Heart right ventricle (tissue), 16 donors: ENCODE measurements around the gene MMP11. TPM values are rescaled to one million over a fixed set of nuclear protein-coding genes. Genes with fewer than 3 reads are reported as not detected.
A peak's percentile ranks its signal among the peaks of the same experiment; 100 is the strongest.

Experiments used
- ATAC-seq, 8 donors: fragments of 200-7000 bp; cut with Tn5 transposase; one replicate each; pipeline ENCODE4 v1.9.1; 2020; ENCODE audit warnings: mild to moderate bottlenecking in 8 of 8, moderate library complexity in 8 of 8, moderate number of reproducible peaks in 1 of 8
- DNase-seq, 2 donors: peaks; one replicate each; pipeline ENCODE4 v3.0.0-alpha.2; 2020
- H3K27ac ChIP-seq, 10 donors: fragments of 200-600 bp; sonication (generic) in 2 of 10; one replicate each; pipeline versions ENCODE4 v1.5.0 to v1.8.0; 2020 to 2022; ENCODE audit warnings: mild to moderate bottlenecking in 3 of 10
- H3K27me3 ChIP-seq, 7 donors: fragments of 200-600 bp; one replicate each; pipeline ENCODE4 v1.8.0; 2021 to 2022; ENCODE audit warnings: mild to moderate bottlenecking in 2 of 7
- H3K36me3 ChIP-seq, 9 donors: fragments of 200-600 bp; sonication (generic) in 1 of 9; one replicate each; pipeline versions ENCODE4 v1.5.0 to v1.8.0; 2020 to 2022; ENCODE audit warnings: mild to moderate bottlenecking in 2 of 9
- H3K4me1 ChIP-seq, 9 donors: fragments of 200-600 bp; sonication (generic) in 1 of 9; one replicate each; pipeline versions ENCODE4 v1.5.0 to v1.8.0; 2020 to 2022; ENCODE audit warnings: mild to moderate bottlenecking in 4 of 9
- H3K4me3 ChIP-seq, 10 donors: fragments of 200-600 bp; sonication (generic) in 2 of 10; one replicate each; pipeline versions ENCODE4 v1.5.0 to v1.8.0; 2020 to 2022; ENCODE audit warnings: mild to moderate bottlenecking in 7 of 10, moderate library complexity in 2 of 10
- H3K9me3 ChIP-seq, 11 donors: fragments of 200-600 bp in 10 of 11; sonication (generic) in 2 of 11; one replicate each; pipeline versions ENCODE4 v1.5.0 to v1.8.0; 2013 to 2022; ENCODE audit warnings: mild to moderate bottlenecking in 2 of 11, control low read depth in 1 of 11, moderate library complexity in 1 of 11
- WGBS, 2 donors: extraction: QIAGEN DNeasy Blood & Tissue Kit; methylation state at CpG; one replicate each; pipeline ENCODE4 v1.1.7; 2013; ENCODE audit warnings: inconsistent platforms in 1 of 2; 5-methylcytosine and 5-hydroxymethylcytosine counted together
- intact Hi-C, 10 donors: fragments of 100-400 bp; cut with DNase I; formaldehyde crosslinking; loops; one replicate each; pipeline versions ENCODE4 v1.11.1 to v1.14.2; 2022
- polyA plus RNA-seq, 2 donors: library from polyadenylated mRNA; stranded (reverse); fragments of 200-250 nt; gene quantifications; one replicate each; pipeline ENCODE4 v1.2.3, GENCODE V29; 2013
- total RNA-seq, 10 donors: library from RNA; stranded (reverse); fragmentation: NEBNext Ultra II Directional in 3 of 10; extraction: Animal tissue kit (Norgen Biotek cat#: 25700) in 3 of 10; gene quantifications; one replicate each; pipeline versions ENCODE4 v1.2.1 to v1.2.4, GENCODE V29; 2021 to 2023
- TF ChIP-seq, protein P1 (sequence below), 9 donors: fragments of 200-600 bp; sonication (generic) in 2 of 9; IDR thresholded peaks; one replicate each; pipeline versions ENCODE4 v1.5.0 to v1.8.0; 2021 to 2022; ENCODE audit warnings: antibody characterized with exemption in 9 of 9, mild to moderate bottlenecking in 5 of 9, moderate library complexity in 1 of 9
- donor health status: Arrhythmogenic right ventricular cardiomyopathy.
- donor health status: ischemic (EF 13 %, LVEDD 7.1; RV severe dilation, severe dysfunction).
- donor health status: healthy with polysubstance abuse.
- donor health status: DM: no; HTN: yes; CAD: no.
- donor health status: DM: no; HTN: no; CAD: no.
- donor health status: ischemic (EF 25% LVEDD 6.9; RV normal size, moderate dysfunction).
- donor health status: ischemic (EF 25% LVEDD 5.7; RV mildly dilated, moderate dysfunction).
- donor health status: healthy.
- donor health status: DM: yes; HTN: yes; CAD: no.
- donor health status: Ischemic cardiomyopathy.
- donor health status: ischemic (EF 35%, LVEDD 5.7; RV mildly dilated, moderate dysfunction).
- donor health status: nonischemic (EF 11% LVEDD 7.7; RV severe dilation, severe dysfunction).
- donor health status: DM: yes; HTN: yes; CAD: no.
- donor health status: PGD.
- donor health status: ischemic (EF 29% LVEDD 5.4; RV normal size, mild dysfunction).
- donor health status: nonischemic (EF 23%, LVEDD 6.1; RV moderate dilation, normal function).

Gene MMP11
- total and polyA plus RNA-seq, 12 donors: 3.5 to 23.4 (median 7.9) TPM

DNA sequence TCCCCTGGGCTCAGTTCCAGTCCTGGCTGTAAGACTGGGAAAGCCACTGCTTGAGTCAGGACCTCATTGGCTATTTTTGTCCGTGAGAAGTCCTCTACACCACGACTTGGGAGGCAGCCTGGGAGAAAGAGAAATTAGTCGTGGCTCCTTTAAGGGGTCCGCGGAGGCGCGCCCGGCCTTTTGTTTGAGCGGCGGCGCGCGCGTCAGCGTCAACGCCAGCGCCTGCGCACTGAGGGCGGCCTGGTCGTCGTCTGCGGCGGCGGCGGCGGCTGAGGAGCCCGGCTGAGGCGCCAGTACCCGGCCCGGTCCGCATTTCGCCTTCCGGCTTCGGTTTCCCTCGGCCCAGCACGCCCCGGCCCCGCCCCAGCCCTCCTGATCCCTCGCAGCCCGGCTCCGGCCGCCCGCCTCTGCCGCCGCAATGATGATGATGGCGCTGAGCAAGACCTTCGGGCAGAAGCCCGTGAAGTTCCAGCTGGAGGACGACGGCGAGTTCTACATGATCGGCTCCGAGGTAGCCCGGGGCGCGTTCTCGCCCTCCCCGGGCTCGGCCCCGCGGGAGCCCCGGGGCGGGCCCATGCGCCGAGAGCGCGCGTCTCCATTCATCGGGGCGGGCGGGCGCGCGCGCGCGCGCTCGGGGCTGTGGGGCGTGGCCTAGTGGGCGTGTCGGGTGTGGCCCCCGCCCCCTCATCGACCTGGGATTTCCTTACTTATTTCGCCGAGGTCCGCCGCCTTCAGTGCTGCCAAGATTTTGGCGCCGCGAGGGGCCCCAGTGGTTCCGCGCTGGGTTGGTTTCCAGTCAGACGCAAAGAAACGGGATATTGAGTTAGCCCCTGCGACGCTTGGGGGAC lies 14.3 kb downstream of the MMP11 start, which contains the start of gene SMARCB1:
SMARCB1 (plus strand) TSS at position 215 of the 848 bp plus-strand sequence; CDS start at position 419, 204 bp downstream.
- H3K36me3 ChIP-seq: peaks cover 0 to 32% (median 0%) of the 10 kb centered on the region in 9 donors
- peak within 1 kb of the TSS; percentile 70 to 96 (median 88) for H3K4me3 ChIP-seq
- H3K27me3 ChIP-seq: no peaks in the 10 kb centered on the region
- DNase-seq (peak; percentile 92 to 93), ATAC-seq (peak; percentile 90 to 97 (median 95))
- H3K9me3 ChIP-seq: no peaks in the 10 kb centered on the region
- peaks cover 14 to 59% (median 46%) of the 10 kb centered on the region in 9 donors for H3K4me1 ChIP-seq
- TF ChIP-seq, protein P1, sequence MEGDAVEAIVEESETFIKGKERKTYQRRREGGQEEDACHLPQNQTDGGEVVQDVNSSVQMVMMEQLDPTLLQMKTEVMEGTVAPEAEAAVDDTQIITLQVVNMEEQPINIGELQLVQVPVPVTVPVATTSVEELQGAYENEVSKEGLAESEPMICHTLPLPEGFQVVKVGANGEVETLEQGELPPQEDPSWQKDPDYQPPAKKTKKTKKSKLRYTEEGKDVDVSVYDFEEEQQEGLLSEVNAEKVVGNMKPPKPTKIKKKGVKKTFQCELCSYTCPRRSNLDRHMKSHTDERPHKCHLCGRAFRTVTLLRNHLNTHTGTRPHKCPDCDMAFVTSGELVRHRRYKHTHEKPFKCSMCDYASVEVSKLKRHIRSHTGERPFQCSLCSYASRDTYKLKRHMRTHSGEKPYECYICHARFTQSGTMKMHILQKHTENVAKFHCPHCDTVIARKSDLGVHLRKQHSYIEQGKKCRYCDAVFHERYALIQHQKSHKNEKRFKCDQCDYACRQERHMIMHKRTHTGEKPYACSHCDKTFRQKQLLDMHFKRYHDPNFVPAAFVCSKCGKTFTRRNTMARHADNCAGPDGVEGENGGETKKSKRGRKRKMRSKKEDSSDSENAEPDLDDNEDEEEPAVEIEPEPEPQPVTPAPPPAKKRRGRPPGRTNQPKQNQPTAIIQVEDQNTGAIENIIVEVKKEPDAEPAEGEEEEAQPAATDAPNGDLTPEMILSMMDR (IDR thresholded peaks at IDR 0.05): peak in 1 of 9 donors; percentile 8
- 0% methylated on average over 90 to 97 of the region's 97 CpGs for WGBS, 2 donors
- intact Hi-C loops: loop anchor here in 2 of 10 donors (5.0 kb wide), 2 partner anchors 40 to 55 kb away; no protein-coding TSS in a partner anchor
- peak within 1 kb of the TSS; percentile 98 to 100 (median 100) for H3K27ac ChIP-seq

DNA sequence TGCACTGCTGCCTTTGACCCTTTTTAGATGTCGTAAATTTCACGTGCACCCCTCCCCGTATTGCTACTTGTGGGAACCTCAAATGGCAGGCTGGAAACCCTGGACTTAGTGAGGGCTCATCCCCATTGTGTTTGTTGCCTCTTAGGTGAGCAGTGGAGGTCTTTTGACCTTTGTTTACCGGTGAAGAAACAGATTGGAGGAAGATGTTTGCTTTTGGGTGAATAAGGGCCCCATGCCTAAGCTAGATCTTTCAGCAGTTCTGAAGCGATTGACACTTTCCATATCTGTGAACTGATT lies 14.9 kb downstream of the MMP11 start:
- H3K4me3 ChIP-seq: peak overlapping the region; percentile 70 to 96 (median 88)
- intact Hi-C loops: loop anchor here in 2 of 10 donors (5.0 kb wide), 2 partner anchors 40 to 55 kb away; no protein-coding TSS in a partner anchor
- no peak for DNase-seq
- H3K27ac ChIP-seq: peak overlapping the region in 9 of 10 donors; percentile 98 to 100 (median 100)
- H3K9me3 ChIP-seq: no peaks in the 10 kb centered on the region
- WGBS, 2 donors: 2 to 3% methylated on average over 5 of the region's 5 CpGs
- no peak for ATAC-seq
- peaks cover 0 to 38% (median 0%) of the 10 kb centered on the region in 9 donors for H3K36me3 ChIP-seq
- peaks cover 14 to 63% (median 46%) of the 10 kb centered on the region in 9 donors for H3K4me1 ChIP-seq
- H3K27me3 ChIP-seq: no peaks in the 10 kb centered on the region
- TF ChIP-seq, protein P1 (IDR thresholded peaks at IDR 0.05): no peak

DNA sequence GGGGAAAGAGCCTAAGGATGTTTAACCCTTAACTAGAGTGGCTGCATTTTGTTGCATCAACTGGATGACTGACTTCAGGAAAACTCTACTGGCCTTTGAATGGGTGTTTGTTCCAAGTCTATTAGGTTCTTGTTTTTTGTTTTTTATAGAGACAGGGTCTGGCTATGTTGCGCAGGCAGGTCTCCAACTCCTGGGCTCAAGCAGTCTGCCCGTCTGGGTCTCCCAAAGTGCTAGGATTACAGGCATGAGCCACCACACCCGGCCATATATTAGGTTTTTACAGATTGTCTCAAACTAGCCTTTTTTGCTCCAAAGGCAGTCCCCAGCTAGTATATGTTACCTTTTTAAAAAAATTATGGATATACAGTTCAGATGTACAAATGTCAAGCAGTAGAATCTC lies 15.3 kb downstream of the MMP11 start:
- H3K27ac ChIP-seq: peak overlapping the region in 7 of 10 donors; percentile 99 to 100 (median 100)
- intact Hi-C loops: loop anchor here in 3 of 10 donors (2.0 to 5.0 kb wide), 3 partner anchors 19 to 54 kb away; no protein-coding TSS in a partner anchor
- 48 to 52% methylated on average over 3 of the region's 3 CpGs for WGBS, 2 donors

GRCh38 chr22:23789121-23789520 lies 16.5 kb downstream of the MMP11 start:
- peaks cover 14 to 63% (median 46%) of the 10 kb centered on the region in 9 donors for H3K4me1 ChIP-seq
- no peak for DNase-seq

More for the DNA sequence above, 15.3 kb downstream of the MMP11 start:
- H3K4me3 ChIP-seq: peak overlapping the region; percentile 70 to 96 (median 88)
- H3K4me1 ChIP-seq: peaks cover 14 to 63% (median 46%) of the 10 kb centered on the region in 9 donors
- ATAC-seq: no peak
- TF ChIP-seq, protein P1 (IDR thresholded peaks at IDR 0.05): no peak
- peaks cover 0 to 41% (median 0%) of the 10 kb centered on the region in 9 donors for H3K36me3 ChIP-seq
- no peaks in the 10 kb centered on the region for H3K9me3 ChIP-seq
- no peaks in the 10 kb centered on the region for H3K27me3 ChIP-seq
- DNase-seq: no peak

More at GRCh38 chr22:23789121-23789520, 16.5 kb downstream of the MMP11 start:
- Histone ChIP-seq H3K27me3 (no peaks in the 10 kb centered on the region), H3K4me3 (no peak overlapping the region), H3K27ac (peak overlapping the region in 3 of 10 donors; percentile 11 to 56 (median 31)), H3K9me3 (no peaks in the 10 kb centered on the region), H3K36me3 (peaks cover 0 to 51% (median 3%) of the 10 kb centered on the region in 9 donors)
- no peak for ATAC-seq
- 73 to 77% methylated on average over 4 of the region's 4 CpGs for WGBS, 2 donors
- intact Hi-C loops: loop anchor here in 3 of 10 donors (2.0 to 5.0 kb wide), 3 partner anchors 20 to 53 kb away; no protein-coding TSS in a partner anchor
- TF ChIP-seq, protein P1 (IDR thresholded peaks at IDR 0.05): no peak
